Measurements from ENCODE around the gene PCNX2.

PCNX2 gene

DNA sequence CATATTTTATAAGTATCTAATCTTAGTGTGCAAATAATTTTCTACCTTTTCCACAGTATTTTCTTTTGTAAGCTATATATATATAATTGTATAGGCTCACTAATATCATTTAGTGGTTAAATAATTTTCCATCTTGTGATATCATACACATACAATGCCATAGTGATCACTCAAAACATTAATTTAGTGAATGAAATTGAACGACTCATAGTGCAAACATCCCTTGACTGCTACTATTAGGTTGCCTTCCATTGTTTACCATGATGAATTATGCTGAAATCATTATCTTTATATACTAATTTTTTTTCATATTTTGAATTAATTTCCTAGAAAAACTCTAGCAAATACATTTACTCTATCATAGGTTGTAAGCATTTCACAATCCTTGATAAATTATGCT lies 127.1 kb downstream of the PCNX2 start:
- H3K27ac ChIP-seq: no peak overlapping the region
- H3K27me3 ChIP-seq: no peaks in the 10 kb centered on the region
- intact Hi-C loops (cut with DNase I; ENCODE audit: low total_unique reads): no loop called here
- no peak for DNase-seq
- H3K4me1 ChIP-seq: no peaks in the 10 kb centered on the region
- H3K36me3 ChIP-seq: peaks cover 0 to 8% (median 0%) of the 10 kb centered on the region in 3 donors
- peaks cover 0 to 9% (median 5%) of the 10 kb centered on the region in 3 donors for H3K9me3 ChIP-seq
- H3K4me3 ChIP-seq: no peak overlapping the region
- TF ChIP-seq, protein P1, sequence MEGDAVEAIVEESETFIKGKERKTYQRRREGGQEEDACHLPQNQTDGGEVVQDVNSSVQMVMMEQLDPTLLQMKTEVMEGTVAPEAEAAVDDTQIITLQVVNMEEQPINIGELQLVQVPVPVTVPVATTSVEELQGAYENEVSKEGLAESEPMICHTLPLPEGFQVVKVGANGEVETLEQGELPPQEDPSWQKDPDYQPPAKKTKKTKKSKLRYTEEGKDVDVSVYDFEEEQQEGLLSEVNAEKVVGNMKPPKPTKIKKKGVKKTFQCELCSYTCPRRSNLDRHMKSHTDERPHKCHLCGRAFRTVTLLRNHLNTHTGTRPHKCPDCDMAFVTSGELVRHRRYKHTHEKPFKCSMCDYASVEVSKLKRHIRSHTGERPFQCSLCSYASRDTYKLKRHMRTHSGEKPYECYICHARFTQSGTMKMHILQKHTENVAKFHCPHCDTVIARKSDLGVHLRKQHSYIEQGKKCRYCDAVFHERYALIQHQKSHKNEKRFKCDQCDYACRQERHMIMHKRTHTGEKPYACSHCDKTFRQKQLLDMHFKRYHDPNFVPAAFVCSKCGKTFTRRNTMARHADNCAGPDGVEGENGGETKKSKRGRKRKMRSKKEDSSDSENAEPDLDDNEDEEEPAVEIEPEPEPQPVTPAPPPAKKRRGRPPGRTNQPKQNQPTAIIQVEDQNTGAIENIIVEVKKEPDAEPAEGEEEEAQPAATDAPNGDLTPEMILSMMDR (IDR thresholded peaks at IDR 0.05): no peak

DNA sequence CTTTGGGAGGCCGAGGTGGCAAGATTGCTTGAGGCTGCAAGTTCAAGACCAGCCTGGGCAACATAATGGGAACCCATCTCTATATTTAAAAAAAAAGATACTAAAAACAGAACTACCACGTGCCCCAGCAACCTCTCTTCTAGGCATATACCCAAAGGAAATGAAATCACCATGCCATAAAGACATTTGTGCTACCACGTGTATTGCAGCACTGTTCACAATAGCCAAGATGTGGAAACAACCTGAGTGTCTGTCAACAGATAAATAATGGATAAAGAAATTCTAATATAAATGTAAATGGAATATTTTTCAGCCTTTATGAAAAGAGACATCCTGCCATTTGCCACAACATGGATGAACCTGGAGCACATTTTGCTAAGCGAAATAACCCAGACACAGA lies 128.6 kb downstream of the PCNX2 start:
- H3K4me3 ChIP-seq: no peak overlapping the region
- peaks cover 0 to 9% (median 5%) of the 10 kb centered on the region in 3 donors for H3K9me3 ChIP-seq
- no peak for DNase-seq
- H3K27ac ChIP-seq: no peak overlapping the region
- peaks cover 0 to 8% (median 0%) of the 10 kb centered on the region in 3 donors for H3K36me3 ChIP-seq
- no peaks in the 10 kb centered on the region for H3K27me3 ChIP-seq
- TF ChIP-seq, protein P1 (IDR thresholded peaks at IDR 0.05): no peak
- intact Hi-C loops (cut with DNase I; ENCODE audit: low total_unique reads): no loop called here
- H3K4me1 ChIP-seq: no peaks in the 10 kb centered on the region

DNA sequence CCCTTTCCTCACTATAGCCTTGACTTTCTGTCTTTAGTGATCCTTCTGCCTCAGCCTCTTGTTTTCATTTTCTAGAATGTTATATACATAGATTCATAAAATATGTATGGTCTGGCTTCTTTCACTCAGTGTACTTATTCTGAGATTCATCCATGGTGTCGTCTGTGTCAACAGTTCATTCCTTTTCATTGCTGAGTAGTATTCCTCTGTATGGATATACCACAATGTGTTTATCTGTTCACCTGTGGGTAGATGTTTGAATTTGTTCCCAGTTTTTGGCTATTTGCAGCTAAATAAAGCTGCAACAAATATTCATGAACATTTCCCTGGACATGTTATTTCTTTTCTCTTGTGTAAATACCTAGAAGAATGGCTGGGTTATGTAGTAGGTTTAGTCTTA lies 131.8 kb downstream of the PCNX2 start:
- H3K27ac ChIP-seq: no peak overlapping the region
- TF ChIP-seq, protein P1 (IDR thresholded peaks at IDR 0.05): no peak
- no peak for DNase-seq
- H3K4me1 ChIP-seq: no peaks in the 10 kb centered on the region
- H3K9me3 ChIP-seq: peaks cover 0 to 9% (median 5%) of the 10 kb centered on the region in 3 donors
- no peaks in the 10 kb centered on the region for H3K27me3 ChIP-seq
- H3K36me3 ChIP-seq: peaks cover 0 to 29% (median 8%) of the 10 kb centered on the region in 3 donors
- no peak overlapping the region for H3K4me3 ChIP-seq
- intact Hi-C loops (cut with DNase I; ENCODE audit: low total_unique reads): no loop called here

DNA sequence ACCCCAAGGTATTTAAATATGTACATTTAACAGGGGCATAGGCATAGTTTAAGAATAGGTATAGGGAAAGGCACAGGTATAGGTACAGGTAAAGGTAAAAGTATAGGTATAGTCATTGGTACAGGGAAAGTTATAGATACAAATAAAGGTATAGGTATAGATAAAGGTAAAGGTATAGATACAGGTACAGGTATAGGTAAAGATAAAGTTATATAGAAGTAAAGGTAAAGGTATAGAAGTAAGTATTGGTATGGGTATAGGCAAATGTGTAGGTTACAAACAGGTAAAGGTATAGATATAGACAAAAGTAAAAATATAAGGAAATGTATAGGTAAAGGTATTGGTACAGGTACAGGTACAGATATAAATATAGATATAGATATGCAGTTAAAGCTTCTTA lies 137.2 kb downstream of the PCNX2 start:
- TF ChIP-seq, protein P1 (IDR thresholded peaks at IDR 0.05): no peak
- H3K27ac ChIP-seq: no peak overlapping the region
- no peak overlapping the region for H3K4me3 ChIP-seq
- no peaks in the 10 kb centered on the region for H3K27me3 ChIP-seq
- H3K36me3 ChIP-seq: peaks cover 0 to 30% (median 0%) of the 10 kb centered on the region in 3 donors
- intact Hi-C loops (cut with DNase I; ENCODE audit: low total_unique reads): no loop called here
- no peak for DNase-seq
- H3K4me1 ChIP-seq: no peaks in the 10 kb centered on the region
- no peaks in the 10 kb centered on the region for H3K9me3 ChIP-seq

DNA sequence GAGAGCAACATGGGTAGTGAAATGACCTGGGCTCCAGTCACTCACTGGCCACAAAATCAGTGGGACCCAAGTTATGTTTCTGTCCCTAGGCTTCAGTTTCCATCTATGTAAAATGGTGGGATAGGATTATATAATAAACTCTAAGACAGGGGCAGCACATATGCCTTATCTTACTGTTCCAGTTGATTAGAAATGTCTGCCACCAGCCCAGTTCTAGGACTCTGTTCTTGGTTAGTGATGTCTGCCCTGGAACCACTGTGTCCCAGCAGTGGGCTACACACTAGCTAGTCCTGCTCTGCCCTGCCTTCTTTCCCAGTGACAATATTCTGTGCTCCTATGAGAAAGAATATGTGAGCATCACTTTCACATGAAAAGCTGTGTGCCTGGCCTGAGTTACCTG lies 138.3 kb downstream of the PCNX2 start:
- no peak for DNase-seq
- H3K36me3 ChIP-seq: peaks cover 0 to 30% (median 0%) of the 10 kb centered on the region in 3 donors
- H3K27me3 ChIP-seq: no peaks in the 10 kb centered on the region
- TF ChIP-seq, protein P1 (IDR thresholded peaks at IDR 0.05): no peak
- no peak overlapping the region for H3K27ac ChIP-seq
- intact Hi-C loops (cut with DNase I; ENCODE audit: low total_unique reads): no loop called here
- H3K4me1 ChIP-seq: no peaks in the 10 kb centered on the region
- no peaks in the 10 kb centered on the region for H3K9me3 ChIP-seq
- H3K4me3 ChIP-seq: no peak overlapping the region

DNA sequence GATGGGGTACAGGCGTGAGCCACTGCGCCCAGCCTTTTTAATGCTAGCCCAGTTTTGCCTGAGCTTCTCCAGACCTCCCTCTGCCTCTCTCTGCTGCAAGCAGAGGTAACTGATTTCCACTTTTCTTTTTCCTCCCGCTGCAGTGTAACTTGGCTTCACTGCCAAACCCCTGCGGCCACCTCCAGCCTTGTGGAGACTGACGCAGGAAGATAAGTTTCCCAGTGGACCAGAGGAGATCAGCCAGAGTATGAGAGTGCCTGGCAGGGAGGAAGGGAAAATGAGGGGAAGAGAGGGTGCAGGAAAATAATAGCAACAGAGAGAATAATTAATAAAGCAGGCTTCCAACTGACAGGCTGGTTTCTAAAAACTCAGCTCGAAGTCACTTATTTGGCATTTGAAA lies 143.7 kb downstream of the PCNX2 start:
- no peaks in the 10 kb centered on the region for H3K9me3 ChIP-seq
- H3K4me1 ChIP-seq: no peaks in the 10 kb centered on the region
- H3K27me3 ChIP-seq: no peaks in the 10 kb centered on the region
- intact Hi-C loops (cut with DNase I; ENCODE audit: low total_unique reads): no loop called here
- TF ChIP-seq, protein P1 (IDR thresholded peaks at IDR 0.05): no peak
- H3K36me3 ChIP-seq: no peaks in the 10 kb centered on the region
- no peak for DNase-seq
- H3K4me3 ChIP-seq: no peak overlapping the region
- no peak overlapping the region for H3K27ac ChIP-seq

Measured in tibial artery (tissue), 4 donors.